Activated T-cell treated with anti-CD3 and anti-CD28 coated beads, Interleukin-2, amount 50 U/mL, for 72 hours (primary cell): ENCODE data around the gene CASZ1. TPM values are rescaled to one million over a fixed set of nuclear protein-coding genes. Genes with fewer than 3 reads are reported as not detected.
A peak's percentile ranks its signal among the peaks of the same experiment; 100 is the strongest.

Source experiments
- ATAC-seq, 2 donors: fragments of 150-1000 bp; cut with Tn5 transposase; replicated peaks in 1 of 2; 2 replicates each; pipeline ENCODE4 v1.10.0; 2021; ENCODE audit warnings: moderate library complexity in 2 of 2, mild to moderate bottlenecking in 1 of 2
- DNase-seq, 2 donors: peaks; one replicate each; pipeline ENCODE4 v3.0.0; 2021 to 2022; ENCODE audit warnings: mixed read lengths in 1 of 2
- H3K27ac Mint-ChIP-seq: one replicate; pipeline ENCODE4 v1.8.0; 2022; ENCODE audit warnings: mild to moderate bottlenecking, moderate library complexity, mixed read lengths
- H3K27me3 Mint-ChIP-seq: one replicate; pipeline ENCODE4 v1.8.0; 2022; ENCODE audit warnings: low read depth, mixed read lengths
- H3K36me3 Mint-ChIP-seq, 2 donors: one replicate each; pipeline ENCODE4 v1.8.0; 2022; ENCODE audit warnings: mixed read lengths in 2 of 2, mild to moderate bottlenecking in 1 of 2; ENCODE audit not compliant: insufficient read depth in 2 of 2
- H3K4me1 Mint-ChIP-seq: one replicate; pipeline ENCODE4 v1.8.0; 2022; ENCODE audit warnings: low read depth, mixed read lengths
- H3K4me3 Mint-ChIP-seq, 2 donors: one replicate each; pipeline ENCODE4 v1.8.0; 2022; ENCODE audit warnings: mild to moderate bottlenecking in 2 of 2, mixed read lengths in 2 of 2, moderate library complexity in 2 of 2
- H3K9me3 Mint-ChIP-seq, 2 donors: one replicate each; pipeline ENCODE4 v1.8.0; 2022; ENCODE audit warnings: mixed read lengths in 2 of 2
- total RNA-seq, 2 donors: library from RNA; stranded (reverse); gene quantifications; one replicate each; pipeline ENCODE4 v1.2.3, GENCODE V29; 2022

The CASZ1 gene
- total RNA-seq, 2 donors from 2014 or later = 14.7 to 15.5 TPM

DNA sequence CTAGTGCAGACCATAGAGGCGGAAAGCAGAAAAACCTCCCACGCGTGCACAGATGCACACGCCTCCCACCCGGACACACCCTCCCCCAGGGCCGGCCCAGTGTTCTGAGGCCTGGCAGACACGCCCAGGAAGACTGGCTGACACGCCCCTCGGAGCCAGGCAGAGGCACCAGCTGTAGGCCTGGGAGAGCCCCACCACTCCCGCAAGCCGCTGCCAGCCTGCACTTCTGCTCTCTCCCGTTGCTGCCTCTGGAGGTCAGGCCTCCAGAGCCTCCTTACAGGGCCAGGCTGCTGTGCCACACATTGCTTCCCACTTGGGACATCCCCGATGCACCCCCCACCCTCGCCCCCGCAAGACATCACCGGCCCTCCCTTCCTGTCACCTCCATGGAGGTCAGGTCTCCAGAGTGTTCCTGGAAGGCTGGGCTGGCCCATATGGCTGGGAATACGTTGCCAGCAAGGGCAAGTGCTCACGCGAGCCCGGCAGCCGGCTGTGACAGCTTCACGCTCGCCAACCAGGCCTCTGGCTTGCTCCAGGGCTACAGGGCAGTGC, 40.4 kb downstream of the CASZ1 start:
- Mint-ChIP-seq H3K4me3 (no peak overlapping the region), H3K36me3 (no peaks in the 10 kb centered on the region), H3K4me1 (no peaks in the 10 kb centered on the region), H3K27ac (no peak overlapping the region), H3K27me3 (no peaks in the 10 kb centered on the region), H3K9me3 (no peaks in the 10 kb centered on the region)
- peak; percentile 93 for ATAC-seq
- DNase-seq = peak; percentile 56 to 62

- DNase-seq = no peak
These were observed 41.7 kb downstream of the CASZ1 start for GRCh38 chr1:10754568-10755329.

GRCh38 chr1:10753299-10753698, 43.1 kb downstream of the CASZ1 start:
- ATAC-seq (no peak), DNase-seq (peak in 1 of 2 donors; percentile 5)
- no peak overlapping the region for H3K4me3 Mint-ChIP-seq
- H3K36me3 Mint-ChIP-seq = no peaks in the 10 kb centered on the region
- no peaks in the 10 kb centered on the region for H3K27me3 Mint-ChIP-seq
- H3K9me3 Mint-ChIP-seq = no peaks in the 10 kb centered on the region
- no peaks in the 10 kb centered on the region for H3K4me1 Mint-ChIP-seq
- no peak overlapping the region for H3K27ac Mint-ChIP-seq

More at GRCh38 chr1:10754568-10755329, 41.7 kb downstream of the CASZ1 start:
- no peaks in the 10 kb centered on the region for H3K36me3 Mint-ChIP-seq
- no peak overlapping the region for H3K4me3 Mint-ChIP-seq
- H3K27me3 Mint-ChIP-seq = no peaks in the 10 kb centered on the region
- H3K4me1 Mint-ChIP-seq = no peaks in the 10 kb centered on the region
- no peaks in the 10 kb centered on the region for H3K9me3 Mint-ChIP-seq
- ATAC-seq = no peak
- H3K27ac Mint-ChIP-seq = no peak overlapping the region

- H3K27ac Mint-ChIP-seq = no peak overlapping the region
- no peak for DNase-seq
- H3K4me1 Mint-ChIP-seq = no peaks in the 10 kb centered on the region
- no peaks in the 10 kb centered on the region for H3K9me3 Mint-ChIP-seq
- ATAC-seq = no peak
- H3K4me3 Mint-ChIP-seq = no peak overlapping the region
- H3K27me3 Mint-ChIP-seq = no peaks in the 10 kb centered on the region
- no peaks in the 10 kb centered on the region for H3K36me3 Mint-ChIP-seq
These were observed 44.8 kb downstream of the CASZ1 start for GRCh38 chr1:10751561-10752085.

GRCh38 chr1:10751160-10751559, 45.3 kb downstream of the CASZ1 start:
- no peak for ATAC-seq
- Mint-ChIP-seq H3K4me3 (no peak overlapping the region), H3K36me3 (no peaks in the 10 kb centered on the region), H3K9me3 (no peaks in the 10 kb centered on the region), H3K27ac (no peak overlapping the region), H3K4me1 (no peaks in the 10 kb centered on the region), H3K27me3 (no peaks in the 10 kb centered on the region)
- DNase-seq = no peak

DNA sequence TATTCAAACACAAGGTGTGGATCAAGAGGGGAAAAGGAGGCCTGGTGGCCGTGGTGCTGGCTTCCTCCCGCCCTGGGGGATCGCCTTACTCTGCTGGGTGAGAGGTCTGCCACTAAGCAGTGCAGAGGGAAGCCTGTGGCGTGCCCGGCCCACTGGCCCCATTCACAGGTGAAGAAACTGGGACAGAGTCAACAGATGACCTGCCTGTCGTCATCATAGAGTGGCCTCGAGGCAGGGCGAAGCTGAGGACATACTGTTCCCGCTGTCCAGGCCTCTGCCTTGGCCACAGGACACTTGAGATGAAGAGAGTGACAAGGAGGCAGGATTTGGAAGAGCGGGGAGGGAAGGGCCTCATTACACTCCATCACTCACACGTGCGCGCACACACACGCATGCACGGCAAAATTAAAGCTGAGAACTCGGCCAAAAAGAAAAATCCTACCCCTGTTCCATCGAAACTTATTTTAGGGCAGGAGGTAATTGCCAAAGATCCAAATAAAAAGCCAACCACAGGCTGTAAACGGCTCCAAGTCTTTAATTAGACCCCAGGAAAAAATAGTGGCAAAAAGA, 50.5 kb downstream of the CASZ1 start:
- no peaks in the 10 kb centered on the region for H3K36me3 Mint-ChIP-seq
- DNase-seq (no peak), ATAC-seq (no peak)
- H3K4me3 Mint-ChIP-seq = no peak overlapping the region
- no peaks in the 10 kb centered on the region for H3K9me3 Mint-ChIP-seq
- no peaks in the 10 kb centered on the region for H3K4me1 Mint-ChIP-seq
- no peak overlapping the region for H3K27ac Mint-ChIP-seq
- peaks cover 8% of the 10 kb centered on the region for H3K27me3 Mint-ChIP-seq

GRCh38 chr1:10745383-10745782, 51.1 kb downstream of the CASZ1 start:
- H3K4me1 Mint-ChIP-seq = no peaks in the 10 kb centered on the region
- H3K4me3 Mint-ChIP-seq = no peak overlapping the region
- no peaks in the 10 kb centered on the region for H3K36me3 Mint-ChIP-seq
- peaks cover 8% of the 10 kb centered on the region for H3K27me3 Mint-ChIP-seq
- H3K9me3 Mint-ChIP-seq = no peaks in the 10 kb centered on the region
- ATAC-seq (no peak), DNase-seq (no peak)
- no peak overlapping the region for H3K27ac Mint-ChIP-seq

- H3K4me1 Mint-ChIP-seq = no peaks in the 10 kb centered on the region
These were observed 51.7 kb downstream of the CASZ1 start for GRCh38 chr1:10744654-10745238.

GRCh38 chr1:10744029-10744428, 52.4 kb downstream of the CASZ1 start:
- Mint-ChIP-seq H3K9me3 (no peaks in the 10 kb centered on the region), H3K36me3 (no peaks in the 10 kb centered on the region), H3K27ac (no peak overlapping the region), H3K4me1 (no peaks in the 10 kb centered on the region), H3K4me3 (no peak overlapping the region), H3K27me3 (peaks cover 8% of the 10 kb centered on the region)
- no peak for ATAC-seq
- DNase-seq = no peak

More at GRCh38 chr1:10744654-10745238, 51.7 kb downstream of the CASZ1 start:
- Mint-ChIP-seq H3K36me3 (no peaks in the 10 kb centered on the region), H3K9me3 (no peaks in the 10 kb centered on the region), H3K27me3 (peaks cover 8% of the 10 kb centered on the region), H3K27ac (no peak overlapping the region), H3K4me3 (no peak overlapping the region)
- DNase-seq = no peak
- no peak for ATAC-seq

DNA sequence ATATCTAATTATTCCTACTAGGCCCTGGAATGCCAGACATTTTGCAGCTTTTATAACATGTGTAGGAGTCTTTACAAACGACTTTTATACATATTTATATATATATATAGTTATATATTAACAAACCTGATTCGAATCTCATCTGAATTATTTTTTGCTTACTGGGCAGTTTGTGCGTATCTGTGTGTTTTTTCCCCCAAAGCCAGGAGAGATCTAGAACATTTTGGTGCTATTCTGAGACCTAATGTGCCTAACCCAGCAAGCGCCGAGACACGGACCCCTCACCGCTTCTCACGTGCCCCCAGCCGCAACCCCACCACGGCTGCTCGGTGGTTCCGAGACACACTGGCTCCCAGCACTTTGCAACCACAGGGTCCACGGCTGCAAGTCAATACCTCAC, 54.8 kb downstream of the CASZ1 start:
- H3K36me3 Mint-ChIP-seq = no peaks in the 10 kb centered on the region
- H3K4me1 Mint-ChIP-seq = no peaks in the 10 kb centered on the region
- H3K4me3 Mint-ChIP-seq = no peak overlapping the region

DNA sequence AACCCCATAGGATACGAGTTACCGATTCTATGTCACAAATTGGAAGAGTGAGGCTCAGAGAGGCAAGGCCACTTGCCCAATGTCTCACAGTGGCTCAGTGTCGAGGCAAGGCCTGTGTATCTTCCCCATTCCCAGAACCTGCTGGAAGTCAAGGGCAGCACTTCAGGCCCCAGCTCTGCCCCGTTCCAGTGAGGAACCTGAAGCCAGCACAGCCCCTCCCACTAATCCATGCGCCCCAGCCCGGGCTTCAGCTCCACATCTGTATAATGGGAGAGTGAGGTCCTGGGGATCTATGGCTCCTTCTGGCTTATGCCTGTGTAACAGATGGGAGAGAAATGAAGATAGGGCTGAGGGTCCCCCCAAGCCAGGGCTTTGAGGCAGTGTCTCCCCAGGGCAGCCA, 56.3 kb downstream of the CASZ1 start:
- no peaks in the 10 kb centered on the region for H3K4me1 Mint-ChIP-seq

More for the DNA sequence above, 54.8 kb downstream of the CASZ1 start:
- no peak overlapping the region for H3K27ac Mint-ChIP-seq
- H3K9me3 Mint-ChIP-seq = no peaks in the 10 kb centered on the region
- peaks cover 8% of the 10 kb centered on the region for H3K27me3 Mint-ChIP-seq
- ATAC-seq (no peak), DNase-seq (no peak)

GRCh38 chr1:10739589-10739988, 56.9 kb downstream of the CASZ1 start:
- DNase-seq (no peak), ATAC-seq (no peak)
- H3K4me1 Mint-ChIP-seq = peaks cover 1% of the 10 kb centered on the region
- H3K27ac Mint-ChIP-seq = no peak overlapping the region
- no peaks in the 10 kb centered on the region for H3K36me3 Mint-ChIP-seq
- H3K9me3 Mint-ChIP-seq = no peaks in the 10 kb centered on the region
- H3K27me3 Mint-ChIP-seq = peaks cover 10% of the 10 kb centered on the region
- H3K4me3 Mint-ChIP-seq = no peak overlapping the region

More for the DNA sequence above, 56.3 kb downstream of the CASZ1 start:
- no peak overlapping the region for H3K4me3 Mint-ChIP-seq
- DNase-seq (no peak), ATAC-seq (no peak)
- no peaks in the 10 kb centered on the region for H3K36me3 Mint-ChIP-seq
- H3K27me3 Mint-ChIP-seq = peaks cover 8% of the 10 kb centered on the region
- H3K9me3 Mint-ChIP-seq = no peaks in the 10 kb centered on the region
- no peak overlapping the region for H3K27ac Mint-ChIP-seq
